ENCODE measurements around the gene TANGO6.

Gene TANGO6

DNA sequence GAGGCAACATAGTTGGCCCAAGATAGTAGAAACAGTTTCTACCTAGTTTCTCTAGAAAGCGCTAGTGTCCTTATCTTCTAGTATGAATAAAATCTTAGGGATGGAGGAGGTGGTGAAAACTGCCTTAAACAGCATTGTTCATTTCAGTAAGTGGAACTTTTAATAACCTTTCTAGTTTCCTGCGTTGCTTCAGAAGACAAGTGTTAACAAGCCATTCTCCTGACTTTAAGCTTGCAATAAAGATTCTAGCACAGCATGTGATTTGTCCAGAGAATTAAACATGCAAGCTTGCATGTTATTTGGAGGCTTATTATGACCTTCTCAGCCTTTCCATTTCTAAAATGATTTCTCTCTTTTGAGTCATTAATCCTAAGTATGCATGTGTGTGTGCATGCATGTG is 72.3 kb downstream of the TANGO6 start:
- H3K4me3 ChIP-seq (ENCODE audit: low read depth, low read length), result no peak overlapping the region
- TF ChIP-seq CTCF (IDR thresholded peaks at IDR 0.05; ENCODE audit: low read depth, low read length), result no peak
- DNase-seq (ENCODE audit: low read depth, low spot score), result no peak
- in situ Hi-C loops (cut with HindIII; ENCODE audit: low sequenced_read_pairs), result no loop called here

GRCh38 chr16:68917541-68917940 is 74.2 kb downstream of the TANGO6 start:
- H3K4me3 ChIP-seq (ENCODE audit: low read depth, low read length), result no peak overlapping the region
- TF ChIP-seq CTCF (IDR thresholded peaks at IDR 0.05; ENCODE audit: low read depth, low read length), result no peak
- in situ Hi-C loops (cut with HindIII; ENCODE audit: low sequenced_read_pairs), result no loop called here
- DNase-seq (ENCODE audit: low read depth, low spot score), result no peak

DNA sequence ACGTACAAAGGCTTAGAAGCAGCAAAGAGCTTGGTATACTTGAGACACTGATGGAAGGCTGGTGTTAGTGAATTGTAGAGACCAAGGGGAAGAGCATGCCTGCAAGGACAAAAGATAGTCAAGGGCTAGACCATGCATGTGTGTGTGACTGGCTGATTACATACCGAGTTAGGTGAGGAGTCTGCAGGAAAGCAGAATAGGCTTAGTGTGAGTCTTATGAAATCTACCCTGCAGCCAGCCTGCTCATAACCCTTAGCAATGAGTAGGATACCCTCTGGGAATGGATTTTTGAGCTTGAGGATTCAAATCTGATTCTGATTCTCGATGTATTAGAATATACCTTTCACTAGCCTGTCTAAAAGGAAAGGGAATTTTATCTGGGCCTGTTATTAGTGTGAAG is 77.0 kb downstream of the TANGO6 start:
- in situ Hi-C loops (cut with HindIII; ENCODE audit: low sequenced_read_pairs), result no loop called here
- TF ChIP-seq CTCF (IDR thresholded peaks at IDR 0.05; ENCODE audit: low read depth, low read length), result no peak
- no peak overlapping the region for H3K4me3 ChIP-seq (ENCODE audit: low read depth, low read length)
- no peak for DNase-seq (ENCODE audit: low read depth, low spot score)

DNA sequence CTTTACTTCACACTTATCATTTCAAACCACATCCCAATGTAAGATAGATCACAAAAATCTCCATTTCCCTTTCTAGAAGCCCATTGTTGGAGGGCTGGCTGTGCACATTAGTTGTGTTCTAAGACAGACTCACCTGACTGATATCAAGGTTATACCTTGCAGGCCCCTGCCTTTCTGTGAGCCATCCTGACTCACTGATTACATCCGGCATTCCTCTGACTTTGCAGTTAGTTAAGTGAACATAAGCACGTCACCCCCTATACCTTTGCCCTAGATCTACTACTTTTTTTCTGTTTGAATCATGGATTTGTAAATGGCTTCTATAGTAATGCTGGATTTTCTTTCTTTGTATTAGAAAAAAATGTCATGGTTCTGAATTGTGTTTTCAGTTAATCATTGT is 78.3 kb downstream of the TANGO6 start:
- in situ Hi-C loops (cut with HindIII; ENCODE audit: low sequenced_read_pairs), result no loop called here
- no peak for TF ChIP-seq CTCF (IDR thresholded peaks at IDR 0.05; ENCODE audit: low read depth, low read length)
- peak; percentile 51 for DNase-seq (ENCODE audit: low read depth, low spot score)
- no peak overlapping the region for H3K4me3 ChIP-seq (ENCODE audit: low read depth, low read length)

- in situ Hi-C loops (cut with HindIII; ENCODE audit: low sequenced_read_pairs), result no loop called here
- DNase-seq (ENCODE audit: low read depth, low spot score), result no peak
- H3K4me3 ChIP-seq (ENCODE audit: low read depth, low read length), result no peak overlapping the region
- no peak for TF ChIP-seq CTCF (IDR thresholded peaks at IDR 0.05; ENCODE audit: low read depth, low read length)
Observed at GRCh38 chr16:68923116-68923515, 79.8 kb downstream of the TANGO6 start.

- in situ Hi-C loops (cut with HindIII; ENCODE audit: low sequenced_read_pairs), result no loop called here
- DNase-seq (ENCODE audit: low read depth, low spot score), result no peak
- no peak for TF ChIP-seq CTCF (IDR thresholded peaks at IDR 0.05; ENCODE audit: low read depth, low read length)
- H3K4me3 ChIP-seq (ENCODE audit: low read depth, low read length), result no peak overlapping the region
Observed at GRCh38 chr16:68927018-68927417, 83.7 kb downstream of the TANGO6 start.

- H3K4me3 ChIP-seq (ENCODE audit: low read depth, low read length), result no peak overlapping the region
- in situ Hi-C loops (cut with HindIII; ENCODE audit: low sequenced_read_pairs), result no loop called here
- TF ChIP-seq CTCF (IDR thresholded peaks at IDR 0.05; ENCODE audit: low read depth, low read length), result no peak
- no peak for DNase-seq (ENCODE audit: low read depth, low spot score)
Observed at GRCh38 chr16:68931196-68931595, 87.9 kb downstream of the TANGO6 start.

Data from astrocyte of the spinal cord (primary cell).